Measurements from ENCODE around the gene IL1R2. TPM values are rescaled to one million over a fixed set of nuclear protein-coding genes. Genes with fewer than 3 reads are reported as not detected.

IL1R2 gene
- total and polyA plus RNA-seq, 8 donors, result 0.39 to 3.8 (median 1.6) TPM

DNA sequence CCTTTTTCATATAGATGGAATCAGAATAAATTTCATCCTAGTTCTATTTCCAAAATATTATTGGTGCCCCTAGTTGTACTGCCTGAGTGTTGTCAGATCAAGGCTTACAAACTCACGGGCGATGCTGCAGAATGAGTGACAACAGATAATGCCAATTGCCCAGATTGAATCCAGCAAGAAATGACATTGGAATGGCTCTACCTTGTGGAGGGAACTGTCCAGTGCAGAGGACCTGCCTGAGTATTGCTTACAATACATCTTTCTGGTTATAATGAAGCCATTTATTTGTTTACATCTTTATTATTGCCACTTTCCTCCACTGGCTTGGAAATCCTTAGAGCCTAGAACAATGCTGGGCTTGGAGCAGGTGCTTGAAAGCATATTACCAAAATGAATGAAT lies 7.8 kb upstream of the IL1R2 start:
- no peaks in the 10 kb centered on the region for H3K4me1 ChIP-seq
- TF ChIP-seq, protein P1, sequence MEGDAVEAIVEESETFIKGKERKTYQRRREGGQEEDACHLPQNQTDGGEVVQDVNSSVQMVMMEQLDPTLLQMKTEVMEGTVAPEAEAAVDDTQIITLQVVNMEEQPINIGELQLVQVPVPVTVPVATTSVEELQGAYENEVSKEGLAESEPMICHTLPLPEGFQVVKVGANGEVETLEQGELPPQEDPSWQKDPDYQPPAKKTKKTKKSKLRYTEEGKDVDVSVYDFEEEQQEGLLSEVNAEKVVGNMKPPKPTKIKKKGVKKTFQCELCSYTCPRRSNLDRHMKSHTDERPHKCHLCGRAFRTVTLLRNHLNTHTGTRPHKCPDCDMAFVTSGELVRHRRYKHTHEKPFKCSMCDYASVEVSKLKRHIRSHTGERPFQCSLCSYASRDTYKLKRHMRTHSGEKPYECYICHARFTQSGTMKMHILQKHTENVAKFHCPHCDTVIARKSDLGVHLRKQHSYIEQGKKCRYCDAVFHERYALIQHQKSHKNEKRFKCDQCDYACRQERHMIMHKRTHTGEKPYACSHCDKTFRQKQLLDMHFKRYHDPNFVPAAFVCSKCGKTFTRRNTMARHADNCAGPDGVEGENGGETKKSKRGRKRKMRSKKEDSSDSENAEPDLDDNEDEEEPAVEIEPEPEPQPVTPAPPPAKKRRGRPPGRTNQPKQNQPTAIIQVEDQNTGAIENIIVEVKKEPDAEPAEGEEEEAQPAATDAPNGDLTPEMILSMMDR (IDR thresholded peaks at IDR 0.05), result no peak
- H3K27me3 ChIP-seq, result no peaks in the 10 kb centered on the region
- H3K9me3 ChIP-seq, result no peaks in the 10 kb centered on the region
- H3K27ac ChIP-seq, result no peak overlapping the region
- intact Hi-C loops (cut with DNase I), result loop anchor here in 1 of 3 donors (10.0 kb wide), 1 partner anchor 89 kb away; no protein-coding TSS in a partner anchor
- no peak for FAIRE-seq
- WGBS, 2 donors, result 54 to 77% methylated on average over 2 of the region's 2 CpGs
- no peak for DNase-seq
- no peaks in the 10 kb centered on the region for H3K36me3 ChIP-seq
- no peak overlapping the region for H3K4me3 ChIP-seq
- peak in 2 of 4 donors; percentile 18 to 36 for ATAC-seq

DNA sequence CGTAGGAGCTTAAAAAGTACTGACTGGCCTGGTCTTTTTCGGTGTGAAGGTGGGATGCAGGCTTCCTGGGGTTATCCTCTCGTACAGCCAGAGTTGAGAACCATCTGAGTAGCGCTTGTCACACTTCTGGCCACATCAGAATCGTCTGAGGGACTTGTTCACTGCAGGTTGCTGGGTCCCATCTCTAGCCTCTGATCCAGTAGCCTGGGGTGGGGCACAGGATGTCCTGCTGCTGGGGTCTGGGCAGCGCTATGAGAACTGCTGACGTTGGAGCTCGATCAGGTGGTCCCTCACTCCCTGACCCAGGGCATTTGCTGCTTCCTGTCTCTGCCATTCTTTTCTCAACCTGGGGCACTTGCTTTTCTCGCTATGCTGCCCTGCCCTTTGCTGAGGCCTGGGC lies 7.1 kb upstream of the IL1R2 start:
- intact Hi-C loops (cut with DNase I), result loop anchor here in 1 of 3 donors (10.0 kb wide), 1 partner anchor 90 kb away; no protein-coding TSS in a partner anchor
- Histone ChIP-seq H3K27me3 (no peaks in the 10 kb centered on the region), H3K9me3 (no peaks in the 10 kb centered on the region), H3K4me1 (no peaks in the 10 kb centered on the region), H3K27ac (no peak overlapping the region), H3K36me3 (no peaks in the 10 kb centered on the region), H3K4me3 (no peak overlapping the region)
- ATAC-seq (no peak), DNase-seq (no peak), FAIRE-seq (no peak)
- WGBS, 2 donors, result 77 to 85% methylated on average over 9 of the region's 9 CpGs
- TF ChIP-seq, protein P1 (IDR thresholded peaks at IDR 0.05), result no peak

DNA sequence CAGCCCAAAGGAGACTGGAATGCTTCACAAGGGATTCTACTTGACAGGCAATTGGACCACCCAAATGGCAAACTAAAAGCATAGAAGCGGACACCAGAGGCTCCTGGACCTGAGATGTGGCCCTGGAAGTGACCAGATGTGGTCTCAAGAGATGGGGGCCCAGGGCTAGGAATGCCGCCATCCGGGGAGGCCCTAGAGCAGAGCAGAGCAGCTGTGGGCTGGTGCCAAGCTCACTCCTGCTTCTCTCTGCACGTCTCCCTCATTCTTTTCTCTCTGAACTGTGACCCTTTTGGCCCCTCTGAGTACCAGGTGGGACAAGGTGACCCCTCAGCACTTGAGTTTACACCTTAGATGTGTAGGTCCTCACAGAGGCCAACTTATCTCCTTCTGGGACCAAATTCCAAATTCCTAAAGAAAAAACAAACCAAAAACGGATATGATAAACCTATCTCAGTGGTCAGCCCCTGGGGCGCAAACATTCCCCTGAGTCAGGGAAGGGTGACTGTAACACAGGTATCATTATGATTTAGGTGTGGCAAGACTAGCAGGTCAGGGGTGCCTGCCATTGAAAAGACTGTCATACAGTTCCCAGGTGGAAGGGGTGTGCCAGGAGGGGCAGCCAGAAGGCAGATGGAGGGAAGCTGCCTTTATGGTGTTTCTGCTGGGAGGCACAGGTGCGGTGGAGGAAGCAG lies 6.5 kb upstream of the IL1R2 start:
- intact Hi-C loops (cut with DNase I), result loop anchor here in 1 of 3 donors (10.0 kb wide), 1 partner anchor 90 kb away; no protein-coding TSS in a partner anchor
- H3K27ac ChIP-seq, result no peak overlapping the region

DNA sequence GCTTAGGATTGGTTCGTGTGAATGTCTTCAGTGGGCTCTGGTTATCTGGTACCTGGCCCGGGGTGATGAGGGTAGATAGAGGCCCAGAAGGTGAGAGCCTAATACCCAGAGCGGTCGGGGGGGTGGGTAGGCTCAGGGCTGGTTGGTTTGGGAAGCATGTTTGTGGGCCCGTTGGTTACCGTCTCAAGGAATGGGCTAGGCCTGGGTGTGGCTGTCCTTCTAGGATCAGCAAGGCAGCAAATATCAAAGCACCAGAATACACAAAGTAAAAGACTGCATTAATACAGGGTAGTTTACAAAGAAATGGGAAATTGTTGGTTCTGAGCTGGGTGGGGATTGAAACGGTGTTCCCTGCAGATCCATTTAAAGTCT lies 6.0 kb upstream of the IL1R2 start:
- Histone ChIP-seq H3K9me3 (no peaks in the 10 kb centered on the region), H3K4me1 (no peaks in the 10 kb centered on the region), H3K36me3 (no peaks in the 10 kb centered on the region), H3K27me3 (no peaks in the 10 kb centered on the region), H3K4me3 (no peak overlapping the region), H3K27ac (no peak overlapping the region)
- DNase-seq, result no peak
- intact Hi-C loops (cut with DNase I), result loop anchor here in 1 of 3 donors (10.0 kb wide), 1 partner anchor 91 kb away; no protein-coding TSS in a partner anchor
- TF ChIP-seq, protein P1 (IDR thresholded peaks at IDR 0.05), result no peak
- ATAC-seq, result no peak
- 81 to 89% methylated on average over 7 of the region's 7 CpGs for WGBS, 2 donors
- no peak for FAIRE-seq

More for the DNA sequence above, 6.5 kb upstream of the IL1R2 start:
- TF ChIP-seq, protein P1 (IDR thresholded peaks at IDR 0.05), result no peak
- WGBS, 2 donors, result 81 to 87% methylated on average over 7 of the region's 7 CpGs
- DNase-seq (no peak), FAIRE-seq (no peak), ATAC-seq (no peak)
- Histone ChIP-seq H3K4me1 (no peaks in the 10 kb centered on the region), H3K4me3 (no peak overlapping the region), H3K36me3 (no peaks in the 10 kb centered on the region), H3K9me3 (no peaks in the 10 kb centered on the region), H3K27me3 (no peaks in the 10 kb centered on the region)

DNA sequence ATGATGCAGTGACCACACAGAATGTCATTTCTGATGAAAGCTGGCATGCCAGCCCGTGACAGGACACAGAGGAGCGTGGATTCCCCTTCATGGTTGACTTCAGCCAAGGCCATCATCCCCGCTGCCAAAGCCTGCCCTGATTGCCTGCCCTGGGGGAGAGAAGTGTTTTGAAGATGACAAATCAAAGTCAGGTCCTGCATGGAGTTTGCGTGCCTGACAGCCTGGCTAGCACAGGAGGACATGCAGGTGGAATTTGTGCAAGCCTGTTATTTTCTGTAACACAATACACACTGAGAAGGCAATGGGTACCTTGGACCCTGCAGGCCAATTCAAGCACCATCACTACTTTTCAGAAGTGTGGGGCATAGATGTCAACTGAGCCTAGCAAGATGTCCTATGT lies 5.4 kb upstream of the IL1R2 start:
- Histone ChIP-seq H3K4me3 (no peak overlapping the region), H3K27ac (no peak overlapping the region), H3K27me3 (no peaks in the 10 kb centered on the region), H3K9me3 (no peaks in the 10 kb centered on the region), H3K4me1 (no peaks in the 10 kb centered on the region), H3K36me3 (no peaks in the 10 kb centered on the region)
- 81 to 83% methylated on average over 4 of the region's 4 CpGs for WGBS, 2 donors
- DNase-seq, result no peak
- FAIRE-seq, result no peak
- TF ChIP-seq, protein P1 (IDR thresholded peaks at IDR 0.05), result no peak
- intact Hi-C loops (cut with DNase I), result loop anchor here in 1 of 3 donors (10.0 kb wide), 1 partner anchor 92 kb away; no protein-coding TSS in a partner anchor
- ATAC-seq, result no peak

All from pancreas (tissue), 10 donors.